ENCODE data around the gene METTL22.

The METTL22 gene

DNA sequence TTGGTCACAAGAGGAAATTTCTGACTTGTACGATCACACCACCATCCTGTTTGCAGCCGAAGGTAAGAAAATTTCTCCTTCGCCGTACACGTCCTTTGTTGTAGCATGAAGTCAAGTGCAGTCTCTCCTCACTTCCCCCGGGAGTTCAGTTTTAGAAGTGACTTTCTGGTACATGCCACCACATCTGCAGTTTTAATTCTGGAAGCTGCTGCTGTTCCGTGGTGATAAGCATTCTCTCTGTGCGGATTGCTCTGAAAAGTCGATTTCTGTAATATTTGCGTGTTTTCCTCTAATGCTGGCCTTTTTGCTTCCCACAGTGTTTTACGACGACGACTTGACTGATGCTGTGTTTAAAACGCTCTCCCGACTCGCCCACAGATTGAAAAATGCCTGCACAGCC lies 20.6 kb downstream of the METTL22 start:
- Histone ChIP-seq H3K4me2 (ENCODE audit: low read length) (no peak overlapping the region), H4K20me1 (ENCODE audit: insufficient read depth, low read length) (no peaks in the 10 kb centered on the region), H3K9ac (ENCODE audit: low read length) (no peak overlapping the region), H3K9me3 (ENCODE audit: insufficient read depth, low read length) (no peaks in the 10 kb centered on the region), H3K79me2 (ENCODE audit: low read length) (no peaks in the 10 kb centered on the region), H3K4me3 (ENCODE audit: low read length) (no peak overlapping the region), H3K27ac (ENCODE audit: low read length) (no peak overlapping the region), H2AFZ (ENCODE audit: low read depth, low read length) (no peak overlapping the region), H3K4me1 (ENCODE audit: low read length) (no peaks in the 10 kb centered on the region), H3K36me3 (replicated peaks; ENCODE audit: low read depth, low read length) (peaks cover 41% of the 10 kb centered on the region), H3K27me3 (ENCODE audit: low read depth, low read length) (no peaks in the 10 kb centered on the region)
- TF ChIP-seq EZH2phosphoT487 (IDR thresholded peaks at IDR 0.05; ENCODE audit: low read depth) = no peak
- TF ChIP-seq, protein P1, sequence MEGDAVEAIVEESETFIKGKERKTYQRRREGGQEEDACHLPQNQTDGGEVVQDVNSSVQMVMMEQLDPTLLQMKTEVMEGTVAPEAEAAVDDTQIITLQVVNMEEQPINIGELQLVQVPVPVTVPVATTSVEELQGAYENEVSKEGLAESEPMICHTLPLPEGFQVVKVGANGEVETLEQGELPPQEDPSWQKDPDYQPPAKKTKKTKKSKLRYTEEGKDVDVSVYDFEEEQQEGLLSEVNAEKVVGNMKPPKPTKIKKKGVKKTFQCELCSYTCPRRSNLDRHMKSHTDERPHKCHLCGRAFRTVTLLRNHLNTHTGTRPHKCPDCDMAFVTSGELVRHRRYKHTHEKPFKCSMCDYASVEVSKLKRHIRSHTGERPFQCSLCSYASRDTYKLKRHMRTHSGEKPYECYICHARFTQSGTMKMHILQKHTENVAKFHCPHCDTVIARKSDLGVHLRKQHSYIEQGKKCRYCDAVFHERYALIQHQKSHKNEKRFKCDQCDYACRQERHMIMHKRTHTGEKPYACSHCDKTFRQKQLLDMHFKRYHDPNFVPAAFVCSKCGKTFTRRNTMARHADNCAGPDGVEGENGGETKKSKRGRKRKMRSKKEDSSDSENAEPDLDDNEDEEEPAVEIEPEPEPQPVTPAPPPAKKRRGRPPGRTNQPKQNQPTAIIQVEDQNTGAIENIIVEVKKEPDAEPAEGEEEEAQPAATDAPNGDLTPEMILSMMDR (IDR thresholded peaks at IDR 0.05; ENCODE audit: low read depth, low read length) = no peak

DNA sequence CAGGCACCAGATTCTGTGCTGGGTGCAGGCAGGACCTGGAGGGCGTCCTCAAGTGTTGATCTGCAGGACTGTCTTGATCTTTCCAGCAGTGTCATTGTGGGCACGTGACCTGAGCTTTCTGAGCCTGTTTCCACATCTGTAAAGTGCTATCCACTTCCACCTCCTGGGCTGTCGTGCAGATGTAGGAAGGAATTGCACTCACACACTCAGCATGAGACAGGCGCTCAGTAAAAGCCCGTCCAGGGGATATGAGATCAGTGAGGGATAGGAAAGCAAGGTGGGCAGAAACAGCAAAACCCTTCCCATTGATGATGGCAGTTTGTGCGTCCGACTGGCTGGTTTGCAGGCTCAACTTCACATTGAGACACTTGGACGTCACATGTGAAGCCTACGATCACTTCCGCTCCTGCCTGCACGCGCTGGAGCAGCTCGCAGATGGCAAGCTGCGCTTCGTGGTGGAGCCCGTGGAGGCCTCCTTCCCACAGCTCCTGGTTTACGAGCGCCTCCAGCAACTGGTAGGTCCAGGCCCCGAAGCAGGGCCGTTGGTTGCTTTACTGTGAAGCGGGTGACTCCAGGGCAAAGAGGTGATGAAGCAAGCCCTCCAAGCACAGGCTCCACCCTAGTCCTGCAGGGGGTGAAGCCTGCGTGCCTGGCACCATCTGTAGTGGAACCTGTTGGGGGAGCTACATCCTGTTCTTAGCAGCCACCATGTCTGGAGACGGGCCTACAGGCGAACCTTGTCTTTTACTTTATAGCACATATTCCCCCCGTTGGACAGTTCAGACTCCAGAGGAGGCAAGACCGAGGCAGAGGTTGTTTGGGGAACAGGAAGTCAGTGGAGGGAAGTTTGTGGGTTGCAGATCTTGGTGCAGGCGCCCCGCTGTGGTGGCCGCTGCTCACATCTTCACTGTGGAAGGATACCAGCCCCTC lies 23.0 kb downstream of the METTL22 start:
- Histone ChIP-seq H3K27ac (ENCODE audit: low read length) (no peak overlapping the region), H4K20me1 (ENCODE audit: insufficient read depth, low read length) (no peaks in the 10 kb centered on the region), H3K4me1 (ENCODE audit: low read length) (no peaks in the 10 kb centered on the region), H3K9me3 (ENCODE audit: insufficient read depth, low read length) (no peaks in the 10 kb centered on the region), H3K4me2 (ENCODE audit: low read length) (no peak overlapping the region), H3K9ac (ENCODE audit: low read length) (no peak overlapping the region), H3K4me3 (ENCODE audit: low read length) (no peak overlapping the region), H2AFZ (ENCODE audit: low read depth, low read length) (no peak overlapping the region), H3K79me2 (ENCODE audit: low read length) (no peaks in the 10 kb centered on the region), H3K36me3 (replicated peaks; ENCODE audit: low read depth, low read length) (peaks cover 38% of the 10 kb centered on the region), H3K27me3 (ENCODE audit: low read depth, low read length) (no peaks in the 10 kb centered on the region)
- TF ChIP-seq, protein P1 (IDR thresholded peaks at IDR 0.05; ENCODE audit: low read depth, low read length) = no peak
- no peak for TF ChIP-seq EZH2phosphoT487 (IDR thresholded peaks at IDR 0.05; ENCODE audit: low read depth)

DNA sequence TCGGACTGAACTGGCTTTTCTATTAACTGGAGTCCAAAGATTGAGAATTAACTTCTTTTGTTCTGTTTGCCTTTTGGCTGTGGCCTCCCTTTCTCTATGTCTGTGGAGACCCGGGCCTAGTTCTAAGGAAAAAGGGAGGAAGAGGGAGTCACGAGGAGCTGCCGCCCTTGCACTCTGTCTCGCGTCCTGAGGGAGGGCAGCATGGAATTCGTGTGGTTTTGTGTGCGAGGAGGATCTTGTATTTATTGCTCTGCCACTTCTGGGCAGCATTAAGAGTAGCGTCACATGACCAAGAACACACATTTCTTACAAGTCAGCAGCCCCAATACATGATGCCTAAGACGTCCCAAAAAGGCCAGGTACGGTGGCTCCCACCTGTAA lies 23.6 kb downstream of the METTL22 start:
- Histone ChIP-seq H3K79me2 (ENCODE audit: low read length) (no peaks in the 10 kb centered on the region), H3K9ac (ENCODE audit: low read length) (no peak overlapping the region), H3K36me3 (replicated peaks; ENCODE audit: low read depth, low read length) (peaks cover 35% of the 10 kb centered on the region), H3K4me3 (ENCODE audit: low read length) (no peak overlapping the region), H3K4me1 (ENCODE audit: low read length) (no peaks in the 10 kb centered on the region), H2AFZ (ENCODE audit: low read depth, low read length) (no peak overlapping the region), H4K20me1 (ENCODE audit: insufficient read depth, low read length) (no peaks in the 10 kb centered on the region), H3K4me2 (ENCODE audit: low read length) (no peak overlapping the region), H3K27ac (ENCODE audit: low read length) (no peak overlapping the region), H3K27me3 (ENCODE audit: low read depth, low read length) (no peaks in the 10 kb centered on the region), H3K9me3 (ENCODE audit: insufficient read depth, low read length) (no peaks in the 10 kb centered on the region)
- TF ChIP-seq, protein P1 (IDR thresholded peaks at IDR 0.05; ENCODE audit: low read depth, low read length) = no peak
- TF ChIP-seq EZH2phosphoT487 (IDR thresholded peaks at IDR 0.05; ENCODE audit: low read depth) = no peak

DNA sequence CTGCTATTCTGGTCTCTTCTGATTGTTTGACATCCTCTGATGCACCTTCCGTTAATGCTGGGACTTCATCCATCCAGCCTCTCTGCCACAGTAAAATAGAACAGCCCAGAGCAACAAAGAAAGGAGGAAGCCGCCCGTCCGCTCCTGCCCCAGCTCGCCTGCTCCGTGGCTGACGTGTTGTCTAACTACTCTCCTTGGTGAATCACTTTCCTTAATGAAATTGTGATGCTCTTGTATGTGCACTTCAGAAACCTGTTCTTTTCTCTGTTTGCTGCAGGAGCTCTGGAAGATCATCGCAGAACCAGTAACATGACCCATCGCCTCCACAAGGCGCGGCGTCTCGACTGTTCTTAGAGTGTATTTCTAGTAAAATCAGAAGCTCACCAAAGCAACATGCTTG lies 24.3 kb downstream of the METTL22 start:
- H3K36me3 ChIP-seq (replicated peaks; ENCODE audit: low read depth, low read length) = peaks cover 35% of the 10 kb centered on the region
- H3K9ac ChIP-seq (ENCODE audit: low read length) = no peak overlapping the region
- H3K9me3 ChIP-seq (ENCODE audit: insufficient read depth, low read length) = no peaks in the 10 kb centered on the region
- no peaks in the 10 kb centered on the region for H4K20me1 ChIP-seq (ENCODE audit: insufficient read depth, low read length)
- H3K4me3 ChIP-seq (ENCODE audit: low read length) = no peak overlapping the region
- TF ChIP-seq, protein P1 (IDR thresholded peaks at IDR 0.05; ENCODE audit: low read depth, low read length) = no peak
- H3K27me3 ChIP-seq (ENCODE audit: low read depth, low read length) = no peaks in the 10 kb centered on the region
- no peak overlapping the region for H3K4me2 ChIP-seq (ENCODE audit: low read length)
- H3K4me1 ChIP-seq (ENCODE audit: low read length) = no peaks in the 10 kb centered on the region
- H3K79me2 ChIP-seq (ENCODE audit: low read length) = no peaks in the 10 kb centered on the region
- H3K27ac ChIP-seq (ENCODE audit: low read length) = no peak overlapping the region
- H2AFZ ChIP-seq (ENCODE audit: low read depth, low read length) = no peak overlapping the region
